Hindlimb muscle (tissue), 1 donor: Measurements from ENCODE around the gene CLIP1. TPM values are rescaled to one million over a fixed set of nuclear protein-coding genes. Genes with fewer than 3 reads are reported as not detected.
"Not testable (repeated sequence)": the region's sequence is repeated elsewhere in the genome, so short reads cannot be mapped to it uniquely, and the experiment has no call there.

Experiments
- DNase-seq: peaks from one replicate; pipeline ENCODE4 v3.0.0-alpha.2; 2013
- polyA plus RNA-seq: library from polyadenylated mRNA; unstranded; fragments of 120-200 nt; gene quantifications from one replicate; pipeline ENCODE4 v1.2.1, GENCODE V29; 2013; ENCODE audit not compliant: insufficient read length

CLIP1 gene
- 21.7 TPM for polyA plus RNA-seq

DNA sequence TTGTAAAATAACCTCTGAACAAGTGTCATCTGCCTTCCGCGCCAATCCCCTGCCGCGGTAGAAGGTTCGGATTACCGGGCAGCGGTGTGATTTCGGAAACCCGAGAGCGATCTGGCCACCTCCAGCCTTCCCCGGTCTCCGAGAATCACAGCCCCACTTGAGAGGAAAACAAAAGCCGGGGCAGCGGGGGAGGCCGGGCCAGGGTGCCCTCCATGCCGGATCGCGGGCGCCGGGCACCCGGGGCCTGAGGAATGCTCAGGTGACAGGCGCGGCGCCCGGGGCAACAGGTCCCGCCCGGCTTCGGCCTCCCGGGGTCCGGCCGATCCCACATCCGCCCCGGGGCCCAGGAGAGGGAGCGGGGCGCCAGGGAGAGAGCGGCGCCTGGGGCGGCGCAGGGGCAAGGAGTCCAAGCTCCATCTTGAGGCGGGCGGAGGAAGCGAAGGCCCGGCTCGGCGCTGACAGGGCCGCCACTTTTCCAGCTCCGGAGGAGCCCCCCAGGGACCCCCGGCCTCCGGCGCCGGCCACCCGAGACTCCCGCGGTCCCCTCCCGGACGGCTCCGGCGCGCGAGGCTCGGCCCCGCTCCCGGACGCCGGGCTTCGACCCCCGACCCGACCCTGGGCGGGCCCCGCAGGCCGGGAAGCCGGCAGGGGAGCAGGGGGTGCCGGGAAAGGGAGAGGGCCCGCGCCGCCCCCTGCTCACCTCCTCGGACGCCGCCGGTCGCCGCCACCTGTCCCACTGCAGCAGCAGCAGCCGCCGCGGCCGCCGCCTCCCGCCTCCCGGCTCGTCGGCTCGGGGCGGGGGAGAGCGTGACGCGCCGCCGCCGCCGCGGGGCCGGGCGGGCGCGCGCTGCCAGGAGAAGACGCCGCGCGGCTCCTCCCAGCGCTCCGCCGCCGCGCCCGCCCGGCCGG is at the start of gene CLIP1:
TSS of gene CLIP1 (minus strand) at position 849 of the 909 bp plus-strand sequence. CDS start 42,217 bp downstream, outside the sequence.
- DNase-seq, result peak; percentile 75

DNA sequence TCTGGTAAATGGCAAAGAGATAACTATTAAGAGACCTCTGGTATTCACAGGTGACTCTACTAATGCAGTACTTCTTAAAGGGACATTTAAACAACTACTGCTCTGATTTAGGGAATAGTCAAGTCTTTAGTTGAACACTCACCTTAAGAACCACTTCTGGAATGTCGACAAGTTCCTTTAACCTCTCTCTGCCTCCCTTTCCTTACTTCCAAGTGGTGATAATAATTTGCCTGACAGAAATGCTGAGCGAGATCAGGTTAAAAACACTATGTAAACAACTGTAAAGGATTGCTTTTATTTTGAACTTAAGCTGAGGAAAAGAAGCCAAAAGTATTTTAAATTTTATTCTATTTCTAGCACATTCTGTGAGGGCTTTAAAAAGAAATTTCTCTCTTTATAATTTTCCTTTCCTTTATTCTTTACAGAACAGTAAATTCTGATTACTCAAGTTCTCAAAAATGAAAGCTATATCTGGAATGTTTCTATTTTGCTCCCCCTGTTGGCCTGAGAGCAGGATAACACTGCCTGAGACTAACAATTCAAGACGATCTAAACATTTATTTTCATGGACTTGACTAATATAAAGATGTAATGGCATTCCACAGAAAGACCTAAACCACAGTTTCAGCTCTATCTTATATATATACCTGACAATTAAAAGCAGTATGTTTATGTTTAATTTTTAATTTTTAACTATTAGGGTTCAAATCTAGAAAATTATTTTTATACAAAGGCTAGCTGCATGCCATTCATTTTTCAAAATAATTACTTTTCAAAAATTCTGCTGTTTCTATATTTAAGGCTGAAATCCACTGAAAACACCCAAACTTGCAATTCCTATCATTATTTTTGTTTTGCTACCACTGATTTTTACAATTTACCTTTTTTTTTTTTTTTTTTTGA is 49.1 kb upstream of the CLIP1 start:
- peak; percentile 59 for DNase-seq

DNA sequence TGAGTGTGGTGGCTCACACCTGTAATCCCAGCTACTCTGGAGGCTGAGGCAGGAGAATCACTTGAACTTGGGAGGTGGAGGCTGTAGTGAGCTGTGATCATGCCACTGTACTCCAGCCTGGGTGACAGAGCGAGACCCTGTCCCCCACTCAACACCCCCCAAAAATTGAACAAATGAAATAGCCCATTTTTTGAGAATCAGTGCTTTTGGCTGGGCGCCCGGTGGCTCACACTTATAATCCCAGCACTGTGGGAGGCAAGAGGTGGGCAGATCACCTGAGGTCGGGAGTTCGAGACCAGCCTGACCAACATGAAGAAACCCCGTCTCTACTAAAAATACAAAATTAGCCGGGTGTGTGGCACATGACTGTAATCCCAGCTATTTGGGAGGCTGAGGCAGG is 48.1 kb upstream of the CLIP1 start:
- not testable (repeated sequence) for DNase-seq

DNA sequence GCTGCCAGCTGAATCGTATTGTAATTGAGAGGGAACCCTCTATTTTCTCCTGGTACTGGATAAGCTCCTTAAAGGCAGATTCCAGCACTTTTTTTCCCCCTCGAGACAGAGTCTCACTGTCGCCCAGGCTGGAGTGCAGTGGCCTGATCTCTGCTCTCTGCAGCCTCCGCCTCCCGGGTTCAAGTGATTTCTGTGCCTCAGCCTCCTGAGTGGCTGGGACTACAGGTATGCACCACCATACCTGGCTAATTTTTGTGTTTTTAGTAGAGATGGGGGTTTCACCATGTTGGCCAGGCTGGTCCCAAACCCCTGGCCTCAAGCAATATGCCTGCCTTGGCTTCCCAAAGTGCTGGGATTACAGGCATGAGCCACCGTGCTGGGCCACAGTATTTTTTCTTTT is 47.4 kb upstream of the CLIP1 start:
- not testable (repeated sequence) for DNase-seq

DNA sequence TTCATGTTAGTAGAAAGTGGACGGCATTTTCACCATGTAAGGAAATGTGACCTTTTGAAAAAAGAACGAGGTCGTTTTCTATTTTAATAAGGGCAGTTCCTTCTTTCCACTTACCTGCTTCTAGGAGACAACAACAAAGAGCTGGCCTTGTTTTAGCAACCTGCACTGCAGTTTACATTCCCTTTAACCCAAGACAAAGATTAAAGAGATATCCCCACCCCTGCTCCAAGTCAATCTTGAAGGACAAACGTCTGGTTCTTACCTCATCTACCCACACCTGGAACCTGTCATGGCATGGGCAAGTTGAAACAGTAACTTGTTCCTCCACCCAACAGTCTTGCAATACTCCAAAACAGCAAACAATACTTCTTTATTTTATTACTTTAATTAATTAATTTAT is 45.5 kb upstream of the CLIP1 start:
- no peak for DNase-seq

DNA sequence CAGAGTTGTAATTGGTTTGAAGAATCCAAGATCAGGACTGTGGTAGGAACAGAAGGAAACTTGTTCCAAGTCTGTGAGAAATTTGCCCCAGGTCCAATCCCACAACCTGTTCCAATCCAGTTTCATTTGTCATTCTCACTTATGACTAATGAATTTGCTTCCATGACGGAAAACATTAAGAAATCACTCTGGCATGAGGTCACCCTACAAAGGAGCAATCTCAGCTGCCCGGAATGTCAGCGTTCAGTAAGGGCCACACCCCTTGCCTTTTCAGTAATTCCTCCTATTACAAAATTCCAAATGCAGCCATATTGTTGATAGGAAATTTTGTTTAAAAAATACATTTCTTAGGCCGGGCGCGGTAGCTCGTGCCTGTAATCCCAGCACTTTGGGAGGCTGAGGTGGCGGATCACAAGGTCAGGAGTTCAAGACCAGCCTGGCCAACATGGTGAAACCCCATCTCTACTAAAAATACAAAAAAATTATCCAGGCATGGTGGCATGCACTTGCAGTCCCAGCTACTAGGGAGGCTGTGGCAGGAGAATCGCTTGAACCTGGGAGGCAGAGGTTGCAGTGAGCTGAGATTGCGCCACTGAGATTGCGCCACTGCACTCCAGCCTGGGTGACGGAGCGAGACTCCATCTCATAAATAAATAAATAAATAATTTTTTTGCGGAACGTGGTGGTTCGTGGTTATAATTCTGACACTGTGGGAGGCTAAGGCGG is 42.0 kb upstream of the CLIP1 start:
- DNase-seq, result not testable (repeated sequence)

DNA sequence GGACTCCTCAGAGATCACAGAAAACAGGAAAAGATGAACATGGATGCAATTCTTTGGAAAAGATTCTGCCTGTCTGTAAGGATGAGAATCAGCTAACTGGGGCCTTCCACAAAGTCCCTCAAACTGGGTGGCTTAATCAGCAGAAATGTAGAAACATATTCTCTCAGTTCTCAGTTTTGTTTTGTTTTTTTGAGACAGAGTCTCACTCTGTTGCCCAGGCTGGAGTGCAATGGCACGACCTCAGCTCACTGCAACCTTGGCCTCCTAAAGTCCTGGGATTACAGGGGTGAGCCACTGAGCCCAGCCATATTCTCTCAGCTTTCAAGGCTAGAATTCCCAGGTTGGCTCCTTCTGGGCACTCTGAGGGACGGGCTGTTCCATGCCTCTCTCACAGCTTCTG is 38.2 kb upstream of the CLIP1 start:
- no peak for DNase-seq

DNA sequence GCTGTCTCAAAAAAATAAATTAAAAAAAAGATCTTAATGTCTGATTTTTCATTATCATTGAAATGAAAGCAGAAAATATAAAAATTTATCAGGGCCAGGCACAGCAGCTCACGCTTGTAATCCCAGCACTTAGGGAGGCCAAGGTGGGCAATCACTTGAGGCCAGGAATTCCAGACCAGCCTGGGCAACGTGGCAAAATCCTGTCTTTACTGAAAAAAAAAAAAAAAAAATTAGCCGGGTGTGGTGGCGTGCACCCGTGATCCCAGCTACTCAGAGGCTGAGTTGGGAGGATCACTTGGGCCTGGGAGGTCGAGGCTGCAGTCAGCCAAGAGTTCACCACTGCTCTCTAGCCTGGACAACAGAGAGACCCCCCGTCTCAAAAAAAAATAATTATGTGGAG is 37.6 kb upstream of the CLIP1 start:
- no peak for DNase-seq

DNA sequence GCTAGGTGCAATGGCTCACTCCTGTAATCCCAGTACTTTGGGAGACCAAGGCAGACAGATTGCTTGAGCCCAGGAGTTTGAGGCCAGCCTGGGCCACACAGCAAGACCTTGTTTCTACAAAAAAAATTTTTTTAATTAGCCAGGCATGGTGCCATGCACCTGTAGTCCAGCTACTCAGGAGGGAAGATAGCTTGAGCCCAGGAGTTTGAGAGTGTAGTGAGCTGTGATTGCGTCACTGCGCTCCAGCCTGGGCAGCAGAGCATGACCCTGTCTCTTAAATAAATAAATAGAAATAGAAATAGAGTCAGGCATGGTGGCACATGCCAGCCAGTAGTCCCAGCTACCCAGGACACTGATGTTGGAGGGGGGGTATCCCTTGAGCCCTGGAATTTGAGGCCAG is 36.7 kb upstream of the CLIP1 start:
- DNase-seq, result no peak

DNA sequence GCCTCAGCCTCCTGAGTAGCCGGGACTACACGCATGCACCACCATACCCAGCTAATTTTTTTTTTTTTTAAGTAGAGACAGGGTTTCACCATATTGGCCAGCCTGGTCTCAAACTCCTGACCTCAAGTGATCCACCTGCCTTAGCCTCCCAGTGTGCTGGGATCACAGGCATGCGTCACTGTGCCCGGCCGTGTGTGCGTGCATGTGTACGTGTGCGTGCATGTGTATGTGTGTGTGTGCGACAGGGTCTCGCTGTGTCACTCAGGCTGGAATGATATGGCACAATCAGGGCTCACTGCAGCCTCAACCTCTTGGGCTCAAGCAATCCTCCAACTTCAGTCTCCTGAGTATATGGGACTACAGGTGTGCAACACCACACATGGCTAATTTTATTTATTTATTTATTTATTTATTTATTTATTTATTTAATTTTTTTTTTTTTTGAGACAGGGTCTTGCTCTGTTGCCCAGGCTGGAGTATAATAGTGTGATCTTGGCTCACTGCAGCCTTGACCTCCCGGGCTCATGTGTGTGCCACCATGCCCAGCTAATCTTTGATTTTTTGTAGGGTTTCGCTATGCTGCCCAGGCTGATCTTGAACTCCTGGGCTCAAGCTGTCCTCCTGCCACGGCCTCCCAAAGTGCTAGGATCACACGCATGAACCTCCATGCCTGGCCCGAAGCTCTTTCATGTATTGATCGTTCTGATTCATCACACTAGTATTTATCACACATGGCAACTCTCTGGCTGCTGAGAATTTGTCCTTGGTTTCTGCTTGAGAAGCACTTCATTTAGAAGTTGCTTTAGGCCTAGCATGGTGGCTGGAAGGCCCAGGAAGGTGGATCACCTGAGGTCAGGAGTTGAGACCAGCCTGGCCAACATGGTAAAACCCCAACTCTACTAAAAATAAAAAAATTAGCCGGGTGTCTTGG is 35.9 kb upstream of the CLIP1 start:
- DNase-seq, result no peak

DNA sequence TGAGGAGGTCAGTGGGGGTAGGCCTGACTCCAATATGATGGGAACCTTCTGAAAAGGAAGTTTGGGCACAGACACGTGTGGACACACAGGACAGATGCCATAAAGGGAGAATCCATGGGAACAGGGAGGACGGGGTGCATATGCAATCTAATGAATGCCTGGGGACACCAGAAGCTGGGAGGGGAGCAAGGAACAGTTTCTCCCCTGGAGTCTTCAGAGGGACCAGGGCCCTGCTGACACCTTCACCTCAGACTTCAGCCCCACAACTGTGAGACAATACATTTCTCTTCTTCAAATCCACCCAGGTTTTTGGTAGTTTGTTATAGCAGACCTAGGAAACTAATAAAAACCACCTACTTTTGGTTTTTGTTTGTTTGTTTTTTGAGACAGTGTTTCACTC is 35.2 kb upstream of the CLIP1 start:
- no peak for DNase-seq

DNA sequence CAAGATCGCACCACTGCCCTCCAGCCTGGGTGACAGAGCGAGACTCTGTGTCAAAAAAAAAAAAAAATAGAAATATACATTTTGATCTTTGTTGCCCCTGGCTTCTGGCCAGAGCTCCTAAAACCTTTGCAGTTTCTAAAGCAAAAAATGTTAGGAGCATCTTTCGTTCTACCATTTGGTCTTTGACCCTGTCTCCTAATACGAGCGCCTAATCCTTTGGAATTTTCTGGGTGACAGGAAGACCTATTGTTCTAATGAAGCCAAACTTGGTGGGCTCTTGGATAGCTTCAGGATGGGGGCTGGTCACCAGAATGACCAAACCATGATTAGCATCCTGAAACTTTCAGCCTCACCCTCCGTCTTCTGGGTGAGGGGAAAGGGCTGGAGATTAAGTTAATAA is 32.3 kb upstream of the CLIP1 start:
- no peak for DNase-seq

DNA sequence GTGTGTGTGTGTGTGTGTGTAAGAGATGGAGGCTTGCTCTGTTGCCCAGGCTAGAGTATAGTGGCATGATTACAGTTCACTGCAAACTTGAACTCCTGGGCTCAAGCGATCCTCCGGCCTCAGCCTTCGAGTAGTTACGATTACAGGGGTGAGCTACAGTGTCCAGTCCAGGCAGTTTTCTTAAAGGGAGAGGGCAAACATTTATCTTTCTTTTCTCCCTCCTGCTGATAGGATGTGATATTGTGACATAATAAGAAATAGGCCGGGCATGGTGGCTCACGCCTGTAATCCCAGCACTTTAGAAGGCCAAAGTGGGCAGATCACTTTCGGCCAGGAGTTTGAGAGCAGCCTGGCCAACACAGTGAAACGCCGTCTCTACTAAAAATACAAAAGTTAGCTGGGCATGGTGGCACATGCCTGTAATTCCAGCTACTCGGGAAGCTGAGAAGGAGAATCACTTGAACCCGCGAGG is 31.8 kb upstream of the CLIP1 start:
- no peak for DNase-seq

DNA sequence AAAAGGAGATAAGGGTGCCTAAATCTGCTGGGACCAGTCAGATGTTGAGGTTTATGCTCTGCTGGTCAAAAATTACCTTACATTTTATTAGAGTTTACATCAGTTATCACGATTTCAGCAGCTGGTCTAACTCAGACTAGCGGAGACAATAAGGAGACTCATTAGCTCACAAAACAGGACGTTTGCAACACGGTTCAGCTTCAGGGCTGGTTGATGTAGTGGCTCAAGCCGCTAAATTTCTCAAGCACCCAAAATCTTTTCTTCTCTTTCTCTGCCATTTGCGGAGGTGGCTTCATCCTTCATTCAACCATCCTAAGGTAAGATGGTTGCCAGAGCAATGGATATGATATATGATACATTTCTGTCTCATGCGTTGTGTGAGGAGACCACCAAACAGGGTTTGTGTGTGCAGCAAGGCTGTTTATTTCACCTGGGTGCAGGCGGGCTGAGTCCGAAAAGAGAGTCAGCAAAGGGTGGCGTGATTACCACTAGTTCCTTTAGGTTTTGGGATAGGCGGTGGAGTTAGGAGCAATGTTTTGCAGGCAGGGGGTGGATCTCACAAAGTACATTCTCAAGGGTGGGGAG is 30.3 kb upstream of the CLIP1 start:
- DNase-seq, result no peak

DNA sequence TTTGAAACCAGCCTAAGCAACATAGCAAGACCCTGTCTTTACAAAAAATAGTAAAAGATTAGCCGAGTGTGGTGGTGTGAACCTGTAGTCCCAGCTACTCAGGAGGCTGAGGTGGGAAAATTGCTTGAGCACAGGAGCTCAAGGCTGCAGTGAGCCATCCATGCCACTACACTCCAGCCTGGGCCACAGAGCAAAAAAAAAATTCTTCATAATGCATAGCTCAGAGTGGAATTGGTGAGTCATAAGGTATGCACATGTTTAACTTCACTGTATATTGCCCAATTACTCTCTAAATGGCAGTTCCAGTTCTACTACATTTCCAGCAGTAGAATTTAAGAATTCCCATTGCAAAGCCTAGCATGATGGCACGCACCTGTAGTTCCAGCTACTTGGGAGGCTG is 26.8 kb upstream of the CLIP1 start:
- no peak for DNase-seq

DNA sequence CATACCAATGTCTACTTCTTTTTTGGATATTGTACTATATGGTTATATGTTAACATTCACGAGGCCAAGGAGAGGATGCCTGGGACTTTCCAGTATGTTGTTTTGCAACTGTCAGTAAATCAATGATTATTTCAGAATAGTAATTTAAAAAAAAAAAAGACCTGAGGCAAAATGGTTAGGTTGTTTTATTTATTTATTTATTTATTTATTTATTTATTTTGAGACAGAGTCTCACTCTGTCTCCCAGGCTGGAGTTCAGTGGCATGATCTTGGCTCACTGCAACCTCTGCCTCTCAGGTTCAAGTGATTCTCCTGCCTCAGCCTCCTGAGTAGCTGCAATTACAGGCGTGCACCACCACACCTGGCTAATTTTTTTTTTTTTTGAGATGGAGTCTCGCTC is 25.4 kb upstream of the CLIP1 start:
- DNase-seq, result not testable (repeated sequence)

DNA sequence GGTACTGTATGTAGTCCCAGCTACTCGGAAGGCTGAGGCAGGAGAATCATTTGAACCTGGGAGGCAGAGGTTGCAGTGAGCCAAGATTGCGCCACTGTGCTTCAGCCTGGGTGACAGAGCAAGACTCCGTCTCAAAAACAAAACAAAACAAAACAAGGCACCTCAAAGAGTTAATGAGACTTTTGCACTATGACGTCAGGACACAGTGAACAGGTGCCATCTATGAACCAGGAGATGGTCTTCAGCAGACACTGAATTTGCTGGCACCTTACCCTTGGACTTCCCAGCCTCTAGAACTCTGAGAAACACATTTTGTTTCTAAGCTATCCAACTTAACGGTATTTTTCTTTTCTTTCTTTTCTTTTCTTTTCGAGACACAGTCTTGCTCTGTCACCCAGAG is 23.9 kb upstream of the CLIP1 start:
- not testable (repeated sequence) for DNase-seq

DNA sequence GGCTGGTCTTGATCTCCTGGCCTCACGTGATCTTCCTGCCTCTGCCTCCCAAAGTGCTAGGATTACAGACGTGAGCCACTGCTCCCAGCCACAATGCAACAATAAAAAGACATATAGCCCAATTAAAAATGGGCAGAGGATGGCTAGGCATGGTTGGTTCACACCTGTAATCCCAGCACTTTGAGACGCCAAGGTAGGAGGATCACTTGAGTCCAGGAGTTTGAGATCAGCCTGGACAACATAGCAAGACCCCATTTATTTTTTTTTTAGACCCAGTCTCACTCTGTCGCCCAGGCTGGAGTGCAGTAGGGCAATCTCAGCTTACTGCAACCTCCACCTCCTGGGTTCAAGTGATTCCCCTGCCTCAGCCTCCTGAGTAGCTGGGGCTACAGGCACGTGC is 21.6 kb upstream of the CLIP1 start:
- not testable (repeated sequence) for DNase-seq

DNA sequence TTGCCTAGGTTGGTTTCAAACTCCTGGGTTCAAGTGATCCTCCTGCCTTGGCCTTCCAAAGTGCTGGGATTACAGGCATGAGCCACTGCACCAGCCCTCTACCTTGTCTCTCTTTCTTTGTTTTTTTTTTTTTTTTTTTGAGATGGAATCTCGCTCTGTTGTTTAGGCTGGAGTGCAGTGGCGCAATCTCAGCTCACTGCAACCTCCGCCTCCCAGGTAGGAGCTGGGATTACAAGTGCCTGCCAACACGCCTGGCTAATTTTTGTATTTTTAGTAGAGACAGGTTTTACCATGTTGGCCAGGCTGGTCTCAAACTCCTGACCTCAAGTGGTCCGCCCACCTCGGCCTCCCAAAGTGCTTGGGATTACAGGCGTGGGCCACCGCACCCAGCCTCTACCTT is 16.4 kb upstream of the CLIP1 start:
- DNase-seq, result not testable (repeated sequence)

DNA sequence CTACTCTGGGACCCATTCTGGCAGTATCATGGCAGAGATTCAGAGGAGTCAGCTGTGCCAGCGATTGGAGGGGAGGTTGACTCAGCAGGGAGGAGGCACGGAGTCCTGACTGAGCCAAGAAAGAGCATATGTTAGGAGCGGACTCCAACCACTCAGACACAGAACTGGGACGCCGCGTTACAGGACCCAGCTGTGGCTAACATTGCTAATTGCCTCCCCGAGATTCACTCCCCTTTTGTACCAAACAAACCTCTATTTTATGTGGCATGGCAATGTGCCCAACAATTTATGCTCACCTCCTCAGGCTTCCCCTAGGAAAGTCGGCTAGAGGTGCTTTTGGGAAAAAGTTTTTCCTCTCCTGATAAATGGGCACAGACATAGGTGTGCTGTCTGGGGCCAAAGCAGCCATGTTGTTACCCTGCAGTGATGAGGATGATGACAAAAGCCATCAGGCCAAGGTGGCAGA is 15.2 kb upstream of the CLIP1 start:
- peak; percentile 27 for DNase-seq

DNA sequence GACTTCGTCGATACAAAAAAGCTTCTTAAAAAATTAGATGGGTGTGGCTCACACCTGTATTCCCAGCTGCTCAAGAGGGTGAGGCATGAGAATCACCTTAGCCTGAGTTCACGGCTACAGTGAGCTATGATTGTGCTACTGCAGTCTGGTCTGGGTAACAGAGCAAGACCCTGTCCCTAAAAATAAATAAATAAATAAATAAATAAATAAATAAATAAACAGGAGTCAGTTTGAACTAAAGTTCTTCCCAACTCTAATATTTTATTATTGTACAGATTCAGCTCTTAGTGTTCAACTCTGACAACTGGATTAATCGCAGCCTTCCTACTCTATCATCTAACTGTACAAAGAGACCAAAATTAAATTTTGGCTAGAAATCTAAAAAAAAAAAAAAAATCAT is 12.7 kb upstream of the CLIP1 start:
- no peak for DNase-seq
